Keratinocyte (primary cell): ENCODE measurements around the gene CLTC. TPM values are rescaled to one million over a fixed set of nuclear protein-coding genes. Genes with fewer than 3 reads are reported as not detected.

Source experiments
- DNase-seq: peaks from one replicate; pipeline ENCODE4 v3.0.0-alpha.2; 2011; ENCODE audit warnings: low read depth, missing footprints, low spot score
- FAIRE-seq: peaks from 2 replicates; lab custom pipeline; 2011; peaks lifted over from hg19 to GRCh38; lab: Jason Lieb, UNC
- H2AFZ ChIP-seq: 2 replicates; pipeline ENCODE4 v1.6.0; 2012; ENCODE audit warnings: low read length, control low read depth, inconsistent platforms; ENCODE audit not compliant: control insufficient read depth
- H3K27ac ChIP-seq: 2 replicates; pipeline ENCODE4 v1.5.1; 2011; ENCODE audit warnings: low read length; ENCODE audit not compliant: control insufficient read depth, insufficient read depth
- H3K27me3 ChIP-seq: 3 replicates; pipeline ENCODE4 v1.6.0; 2011; ENCODE audit warnings: low read length; ENCODE audit not compliant: control insufficient read depth, insufficient read depth; ENCODE audit errors: extremely low read depth
- H3K36me3 ChIP-seq, 2 experiments: 2 replicates in 1 of 2; 3 replicates in 1 of 2; pipeline ENCODE4 v1.5.1; 2011; ENCODE audit warnings: low read length in 2 of 2, mild to moderate bottlenecking in 1 of 2; ENCODE audit not compliant: control insufficient read depth in 2 of 2, insufficient read depth in 2 of 2; ENCODE audit errors: extremely low read depth in 1 of 2
- H3K4me1 ChIP-seq: 3 replicates; pipeline ENCODE4 v1.5.1; 2011; ENCODE audit warnings: low read length; ENCODE audit not compliant: control insufficient read depth, insufficient read depth; ENCODE audit errors: extremely low read depth
- H3K4me2 ChIP-seq: 3 replicates; pipeline ENCODE4 v1.6.0; 2011; ENCODE audit warnings: low read depth, low read length; ENCODE audit not compliant: control insufficient read depth, insufficient read depth; ENCODE audit errors: extremely low read depth
- H3K4me3 ChIP-seq, 3 experiments: fragments of 200-600 bp in 1 of 3; sonication (generic) in 1 of 3; 2 replicates in 2 of 3; 3 replicates in 1 of 3; pipeline ENCODE4 v1.5.1; 2011 to 2016; ENCODE audit warnings: low read length in 3 of 3, mild to moderate bottlenecking in 3 of 3, control low read depth in 2 of 3, inconsistent platforms in 1 of 3, low read depth in 1 of 3, mixed read lengths in 1 of 3, mixed run types in 1 of 3, moderate library complexity in 1 of 3; ENCODE audit not compliant: control insufficient read depth in 2 of 3, insufficient read depth in 2 of 3; ENCODE audit errors: extremely low read depth in 1 of 3
- H3K79me2 ChIP-seq: 2 replicates; pipeline ENCODE4 v1.6.0; 2012; ENCODE audit warnings: low read length; ENCODE audit not compliant: control insufficient read depth, insufficient read depth
- H3K9ac ChIP-seq: 3 replicates; pipeline ENCODE4 v1.6.0; 2011; ENCODE audit warnings: low read length; ENCODE audit not compliant: control insufficient read depth, insufficient read depth; ENCODE audit errors: extremely low read depth
- H3K9me1 ChIP-seq: 3 replicates; pipeline ENCODE4 v1.6.0; 2011; ENCODE audit warnings: low read length; ENCODE audit not compliant: control insufficient read depth, insufficient read depth; ENCODE audit errors: extremely low read depth
- H3K9me3 ChIP-seq: 2 replicates; pipeline ENCODE4 v1.5.1; 2012; ENCODE audit warnings: low read depth, low read length; ENCODE audit not compliant: control insufficient read depth
- H4K20me1 ChIP-seq: 3 replicates; pipeline ENCODE4 v1.6.0; 2011; ENCODE audit warnings: low read length; ENCODE audit not compliant: control insufficient read depth, insufficient read depth; ENCODE audit errors: extremely low read depth
- EZH2 ChIP-seq: IDR thresholded peaks from one replicate; pipeline ENCODE4 v1.6.1; 2012; ENCODE audit warnings: inconsistent platforms, mild to moderate bottlenecking, low read length, moderate library complexity
- dilution Hi-C: fragments of 300-500 bp; cut with MboI; formaldehyde crosslinking; loops from one replicate; pipeline ENCODE4 v1.7.0; 2020; ENCODE audit warnings: low sequenced_read_pairs; ENCODE audit not compliant: extremely low pct_ligation_motif_present
- polyA plus RNA-seq, 5 experiments: library from polyadenylated mRNA; depleted of rRNA in 3 of 5; stranded (reverse) in 3 of 5; stranded (forward) in 1 of 5; unstranded in 1 of 5; fragments of >200 nt; gene quantifications; 1 replicate in 1 of 5; 2 replicates in 3 of 5; 3 replicates in 1 of 5; pipeline versions ENCODE4 v1.2.1 to v1.2.3, GENCODE V29; 2011 to 2012; ENCODE audit warnings: missing spikeins in 2 of 5, low read depth in 1 of 5, low replicate concordance in 1 of 5
- TF ChIP-seq, protein P1 (sequence below), 3 experiments: IDR thresholded peaks in 1 of 3; conservative IDR thresholded peaks in 1 of 3; optimal IDR thresholded peaks in 1 of 3; 2 replicates in 2 of 3; 3 replicates in 1 of 3; pipeline versions ENCODE3 to v1.5.1; 2011; ENCODE audit warnings: low read length in 3 of 3, mild to moderate bottlenecking in 3 of 3, moderate library complexity in 2 of 3, control low read depth in 1 of 3, inconsistent platforms in 1 of 3; ENCODE audit not compliant: insufficient read depth in 2 of 3; ENCODE audit errors: extremely low read depth in 1 of 3

Gene CLTC
- polyA plus RNA-seq, 1 donor (not counting 4 experiments of a cell fraction or from before 2014, with no cell fraction given), result 209 TPM

DNA sequence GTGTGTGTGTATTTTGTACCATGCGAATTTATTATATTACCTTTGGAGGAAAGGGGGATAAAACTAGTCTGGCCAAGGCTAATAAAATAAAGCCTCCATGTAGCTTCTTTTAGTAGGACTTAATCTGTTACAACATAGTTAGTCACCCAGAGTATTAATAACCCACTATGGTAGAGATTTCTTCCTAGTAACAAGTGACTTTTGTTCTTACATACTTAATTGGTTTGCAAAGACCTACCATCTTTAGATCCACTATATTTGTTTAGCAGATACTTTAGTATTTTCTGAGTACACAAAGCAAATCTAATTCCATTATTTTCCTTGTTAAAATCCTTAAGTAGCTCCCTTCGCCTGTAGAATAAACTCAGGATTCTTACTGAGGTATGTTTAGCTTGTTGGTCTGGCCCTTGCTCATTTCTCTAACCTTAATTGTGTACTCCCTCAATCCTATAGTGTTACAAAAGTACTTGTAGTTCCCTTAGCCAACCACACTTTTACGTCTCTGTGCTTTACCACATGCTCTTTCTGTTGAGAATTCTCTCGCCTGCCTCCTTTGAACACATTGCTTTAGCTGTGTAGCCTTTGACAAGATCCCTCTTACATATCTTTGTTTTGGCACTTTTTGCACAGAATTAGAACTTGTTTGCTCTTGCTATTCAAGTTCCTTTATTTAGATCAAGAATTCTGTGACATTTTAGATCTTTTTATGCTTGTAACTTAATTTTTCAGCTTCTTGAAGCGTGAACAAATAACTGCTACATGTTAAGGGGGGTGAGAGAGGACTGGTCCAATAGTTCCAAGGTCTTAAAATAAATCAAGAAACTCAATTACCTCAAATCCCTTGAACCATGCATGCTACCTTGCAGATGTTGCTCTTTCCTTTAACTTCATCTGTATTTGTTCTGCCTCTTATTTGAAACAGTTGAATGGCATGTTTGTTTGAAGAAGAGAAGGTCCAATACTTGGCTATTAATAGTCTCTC, 23.8 kb downstream of the CLTC start:
- dilution Hi-C loops, result no loop called here
- H3K4me2 ChIP-seq, result no peak overlapping the region

DNA sequence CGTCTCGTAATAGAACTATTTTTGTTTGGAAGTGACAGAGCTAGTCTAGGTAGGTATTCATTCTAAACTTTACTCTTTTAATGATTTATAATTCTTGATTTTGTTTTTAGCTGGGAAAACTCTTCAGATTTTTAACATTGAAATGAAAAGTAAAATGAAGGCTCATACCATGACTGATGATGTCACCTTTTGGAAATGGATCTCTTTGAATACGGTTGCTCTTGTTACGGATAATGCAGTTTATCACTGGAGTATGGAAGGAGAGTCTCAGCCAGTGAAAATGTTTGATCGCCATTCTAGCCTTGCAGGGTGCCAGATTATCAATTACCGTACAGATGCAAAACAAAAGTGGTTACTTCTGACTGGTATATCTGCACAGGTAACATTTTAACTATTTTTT, 27.6 kb downstream of the CLTC start:
- Histone ChIP-seq H3K9ac (no peak overlapping the region), H3K27ac (no peak overlapping the region), H3K9me1 (no peaks in the 10 kb centered on the region), H3K4me1 (peaks cover 3% of the 10 kb centered on the region), H3K4me2 (no peak overlapping the region), H3K9me3 (no peaks in the 10 kb centered on the region), H3K4me3 (no peak overlapping the region), H3K79me2 (peaks cover 77% of the 10 kb centered on the region), H3K36me3 (peaks cover 16 to 29% of the 10 kb centered on the region in 2 experiments), H3K27me3 (no peaks in the 10 kb centered on the region), H2AFZ (no peak overlapping the region), H4K20me1 (peaks cover 15% of the 10 kb centered on the region)
- TF ChIP-seq, protein P1, sequence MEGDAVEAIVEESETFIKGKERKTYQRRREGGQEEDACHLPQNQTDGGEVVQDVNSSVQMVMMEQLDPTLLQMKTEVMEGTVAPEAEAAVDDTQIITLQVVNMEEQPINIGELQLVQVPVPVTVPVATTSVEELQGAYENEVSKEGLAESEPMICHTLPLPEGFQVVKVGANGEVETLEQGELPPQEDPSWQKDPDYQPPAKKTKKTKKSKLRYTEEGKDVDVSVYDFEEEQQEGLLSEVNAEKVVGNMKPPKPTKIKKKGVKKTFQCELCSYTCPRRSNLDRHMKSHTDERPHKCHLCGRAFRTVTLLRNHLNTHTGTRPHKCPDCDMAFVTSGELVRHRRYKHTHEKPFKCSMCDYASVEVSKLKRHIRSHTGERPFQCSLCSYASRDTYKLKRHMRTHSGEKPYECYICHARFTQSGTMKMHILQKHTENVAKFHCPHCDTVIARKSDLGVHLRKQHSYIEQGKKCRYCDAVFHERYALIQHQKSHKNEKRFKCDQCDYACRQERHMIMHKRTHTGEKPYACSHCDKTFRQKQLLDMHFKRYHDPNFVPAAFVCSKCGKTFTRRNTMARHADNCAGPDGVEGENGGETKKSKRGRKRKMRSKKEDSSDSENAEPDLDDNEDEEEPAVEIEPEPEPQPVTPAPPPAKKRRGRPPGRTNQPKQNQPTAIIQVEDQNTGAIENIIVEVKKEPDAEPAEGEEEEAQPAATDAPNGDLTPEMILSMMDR (optimal IDR thresholded peaks at IDR 0.05 in 1 of 3, IDR thresholded peaks at IDR 0.05 in 1 of 3, conservative IDR thresholded peaks at IDR 0.05 in 1 of 3; ENCODE audit: extremely low read depth in 1 of 3, insufficient read depth in 2 of 3, low read length in 3 of 3), result no peak
- no peak for TF ChIP-seq EZH2
- dilution Hi-C loops, result no loop called here
- no peak for DNase-seq
- FAIRE-seq, result no peak

More for the DNA sequence above, 23.8 kb downstream of the CLTC start:
- peaks cover 5% of the 10 kb centered on the region for H3K4me1 ChIP-seq
- no peak for DNase-seq
- no peak overlapping the region for H3K4me3 ChIP-seq
- peaks cover 10 to 16% of the 10 kb centered on the region in 2 experiments for H3K36me3 ChIP-seq
- no peak for TF ChIP-seq EZH2
- TF ChIP-seq, protein P1 (optimal IDR thresholded peaks at IDR 0.05 in 1 of 3, IDR thresholded peaks at IDR 0.05 in 1 of 3, conservative IDR thresholded peaks at IDR 0.05 in 1 of 3; ENCODE audit: extremely low read depth in 1 of 3, insufficient read depth in 2 of 3, low read length in 3 of 3), result no peak
- peaks cover 18% of the 10 kb centered on the region for H4K20me1 ChIP-seq
- H3K9me3 ChIP-seq, result no peaks in the 10 kb centered on the region
- no peak overlapping the region for H3K9ac ChIP-seq
- no peak for FAIRE-seq
- no peak overlapping the region for H3K27ac ChIP-seq
- peaks cover 91% of the 10 kb centered on the region for H3K79me2 ChIP-seq
- H3K9me1 ChIP-seq, result no peaks in the 10 kb centered on the region
- H3K27me3 ChIP-seq, result no peaks in the 10 kb centered on the region
- no peak overlapping the region for H2AFZ ChIP-seq
